Panc1 (cell line): ENCODE data around the gene LIN9. TPM values are rescaled to one million over a fixed set of nuclear protein-coding genes. Genes with fewer than 3 reads are reported as not detected.

ENCODE experiments used
- ATAC-seq: fragments of 200-7000 bp; cut with Tn5 transposase; 2 replicates; pipeline ENCODE4 v1.9.1; 2020; ENCODE audit warnings: mild to moderate bottlenecking, moderate library complexity
- BruUV-seq: library from RNA; stranded (reverse); fragments of 400-500 nt; replicated peaks from 2 replicates; lab custom pipeline; 2021; lab: Mats Ljungman, UMichigan
- CTCF ChIA-PET: fragments of 300-600 bp; sonication (Branson Sonifier 250); formaldehyde crosslinking; loops from one replicate; lab custom pipeline; 2022; ENCODE audit warnings: antibody characterized with exemption; lab: Charles Lee
- POLR2A ChIA-PET: fragments of 300-600 bp; sonication (Branson Sonifier 250); formaldehyde crosslinking; loops from one replicate; lab custom pipeline; 2022; ENCODE audit warnings: antibody characterized with exemption; lab: Charles Lee
- DNase-seq: peaks from one replicate; pipeline ENCODE4 v3.0.0-alpha.2; 2010; ENCODE audit warnings: low read depth, low spot score
- H3K27ac ChIP-seq: 2 replicates; pipeline ENCODE4 v1.5.1; 2011; ENCODE audit warnings: mild to moderate bottlenecking, low read length, inconsistent platforms
- H3K27me3 ChIP-seq: fragments of 200-500 bp; sonication (Bioruptor generic); 2 replicates; pipeline ENCODE4 v1.6.0; 2014; ENCODE audit warnings: low read length, inconsistent platforms; ENCODE audit not compliant: control insufficient read depth, insufficient read depth
- H3K36me3 ChIP-seq: fragments of 200-500 bp; sonication (Bioruptor generic); 2 replicates; pipeline ENCODE4 v1.5.1; 2014; ENCODE audit warnings: inconsistent platforms, mild to moderate bottlenecking, low read length, moderate library complexity; ENCODE audit not compliant: control insufficient read depth, insufficient read depth
- H3K4me1 ChIP-seq: 2 replicates; pipeline ENCODE4 v1.5.1; 2011; ENCODE audit warnings: inconsistent platforms, mild to moderate bottlenecking, low read length, moderate library complexity; ENCODE audit not compliant: control insufficient read depth, insufficient read depth
- H3K4me3 ChIP-seq, 2 experiments: 2 replicates each; pipeline ENCODE4 v1.5.1; 2011 to 2012; ENCODE audit warnings: low read depth in 2 of 2, low read length in 2 of 2, mild to moderate bottlenecking in 2 of 2, inconsistent platforms in 1 of 2, moderate library complexity in 1 of 2
- H3K9me3 ChIP-seq: fragments of 200-500 bp; sonication (Bioruptor generic); 2 replicates; pipeline ENCODE4 v1.5.1; 2014; ENCODE audit warnings: low read depth, mild to moderate bottlenecking, inconsistent platforms, low read length, moderate library complexity; ENCODE audit not compliant: control insufficient read depth, insufficient read depth
- POLR2AphosphoS5 ChIP-seq: IDR thresholded peaks from 2 replicates; pipeline ENCODE4 v1.6.1; 2012; ENCODE audit warnings: mild to moderate bottlenecking, low read depth, low read length, moderate library complexity
- SIN3A ChIP-seq: IDR thresholded peaks from 2 replicates; pipeline ENCODE4 v1.6.1; 2012; ENCODE audit warnings: low read depth, mild to moderate bottlenecking, low read length, moderate library complexity, borderline replicate concordance; ENCODE audit not compliant: insufficient read depth
- TCF7L2 ChIP-seq: IDR thresholded peaks from 2 replicates; pipeline ENCODE4 v1.6.1; 2011; ENCODE audit warnings: mild to moderate bottlenecking, low read depth, low read length, inconsistent platforms
- in situ Hi-C: cut with HindIII; loops from 2 replicates; pipeline ENCODE4 v1.10.0; 2016; ENCODE audit warnings: low sequenced_read_pairs, low pct_unique_long_range_greater_than_20kb
- intact Hi-C: fragments of 100-400 bp; cut with micrococcal nuclease; formaldehyde crosslinking; loops from one replicate; pipeline ENCODE4 v1.10.0; 2022; ENCODE audit not compliant: unreplicated experiment
- total RNA-seq: library from RNA; stranded (reverse); gene quantifications from one replicate; pipeline ENCODE4 v1.2.1, GENCODE V29; 2021; ENCODE audit not compliant: unreplicated experiment
- TF ChIP-seq, protein P1 (sequence below): fragments of 450-650 bp; IDR thresholded peaks from 2 replicates; pipeline ENCODE4 v1.5.1; 2017; ENCODE audit warnings: mild to moderate bottlenecking
- TF ChIP-seq, protein P2 (sequence below), 2 experiments: IDR thresholded peaks; 2 replicates each; pipeline ENCODE4 v1.6.1; 2011 to 2012; ENCODE audit warnings: low read depth in 2 of 2, control low read depth in 1 of 2, low read length in 1 of 2, mild to moderate bottlenecking in 1 of 2, moderate library complexity in 1 of 2; ENCODE audit not compliant: insufficient read depth in 1 of 2

Gene LIN9
- total RNA-seq, 1 experiment from 2014 or later: 11.4 TPM

DNA sequence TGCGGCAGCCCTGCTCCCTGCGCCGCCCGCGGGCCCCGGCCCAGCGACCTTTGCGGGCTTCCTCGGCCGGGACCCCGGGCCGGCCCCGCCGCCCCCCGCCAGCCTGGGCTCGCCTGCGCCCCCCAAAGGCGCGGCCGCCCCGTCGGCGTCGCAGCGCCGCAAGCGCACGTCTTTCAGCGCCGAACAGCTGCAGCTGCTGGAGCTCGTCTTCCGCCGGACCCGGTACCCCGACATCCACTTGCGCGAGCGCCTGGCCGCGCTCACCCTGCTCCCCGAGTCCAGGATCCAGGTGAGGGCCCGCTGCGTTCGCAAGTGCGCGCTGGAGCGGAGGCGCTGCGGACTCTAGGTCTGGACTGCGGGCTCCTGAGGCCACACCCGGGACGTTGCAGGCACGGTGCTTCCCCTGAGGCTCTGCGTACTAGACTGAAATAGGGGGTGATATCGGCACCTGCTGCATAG is 85.1 kb downstream of the LIN9 start:
- ATAC-seq (peak; percentile 85), DNase-seq (no peak)
- H3K36me3 ChIP-seq: no peaks in the 10 kb centered on the region
- peak overlapping the region; percentile 45 to 56 for H3K4me3 ChIP-seq
- no peaks in the 10 kb centered on the region for H3K9me3 ChIP-seq
- no peaks in the 10 kb centered on the region for H3K4me1 ChIP-seq
- no peak overlapping the region for H3K27ac ChIP-seq
- in situ Hi-C loops (no loop called here), intact Hi-C loops (no loop called here)
- no peaks in the 10 kb centered on the region for H3K27me3 ChIP-seq
- POLR2A ChIA-PET: interaction anchor here (0.6 kb wide), 1 partner anchor 1867 kb away, joined by 3 read pairs; no protein-coding TSS in a partner anchor
- CTCF ChIA-PET: no interaction called here
- BruUV-seq: no TSS peak
- TF ChIP-seq, protein P1, sequence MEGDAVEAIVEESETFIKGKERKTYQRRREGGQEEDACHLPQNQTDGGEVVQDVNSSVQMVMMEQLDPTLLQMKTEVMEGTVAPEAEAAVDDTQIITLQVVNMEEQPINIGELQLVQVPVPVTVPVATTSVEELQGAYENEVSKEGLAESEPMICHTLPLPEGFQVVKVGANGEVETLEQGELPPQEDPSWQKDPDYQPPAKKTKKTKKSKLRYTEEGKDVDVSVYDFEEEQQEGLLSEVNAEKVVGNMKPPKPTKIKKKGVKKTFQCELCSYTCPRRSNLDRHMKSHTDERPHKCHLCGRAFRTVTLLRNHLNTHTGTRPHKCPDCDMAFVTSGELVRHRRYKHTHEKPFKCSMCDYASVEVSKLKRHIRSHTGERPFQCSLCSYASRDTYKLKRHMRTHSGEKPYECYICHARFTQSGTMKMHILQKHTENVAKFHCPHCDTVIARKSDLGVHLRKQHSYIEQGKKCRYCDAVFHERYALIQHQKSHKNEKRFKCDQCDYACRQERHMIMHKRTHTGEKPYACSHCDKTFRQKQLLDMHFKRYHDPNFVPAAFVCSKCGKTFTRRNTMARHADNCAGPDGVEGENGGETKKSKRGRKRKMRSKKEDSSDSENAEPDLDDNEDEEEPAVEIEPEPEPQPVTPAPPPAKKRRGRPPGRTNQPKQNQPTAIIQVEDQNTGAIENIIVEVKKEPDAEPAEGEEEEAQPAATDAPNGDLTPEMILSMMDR: peak; percentile 73
- TF ChIP-seq POLR2AphosphoS5: no peak
- TF ChIP-seq SIN3A: no peak
- peak; percentile 29; the same call in 1 of the 2 replicates for TF ChIP-seq TCF7L2

DNA sequence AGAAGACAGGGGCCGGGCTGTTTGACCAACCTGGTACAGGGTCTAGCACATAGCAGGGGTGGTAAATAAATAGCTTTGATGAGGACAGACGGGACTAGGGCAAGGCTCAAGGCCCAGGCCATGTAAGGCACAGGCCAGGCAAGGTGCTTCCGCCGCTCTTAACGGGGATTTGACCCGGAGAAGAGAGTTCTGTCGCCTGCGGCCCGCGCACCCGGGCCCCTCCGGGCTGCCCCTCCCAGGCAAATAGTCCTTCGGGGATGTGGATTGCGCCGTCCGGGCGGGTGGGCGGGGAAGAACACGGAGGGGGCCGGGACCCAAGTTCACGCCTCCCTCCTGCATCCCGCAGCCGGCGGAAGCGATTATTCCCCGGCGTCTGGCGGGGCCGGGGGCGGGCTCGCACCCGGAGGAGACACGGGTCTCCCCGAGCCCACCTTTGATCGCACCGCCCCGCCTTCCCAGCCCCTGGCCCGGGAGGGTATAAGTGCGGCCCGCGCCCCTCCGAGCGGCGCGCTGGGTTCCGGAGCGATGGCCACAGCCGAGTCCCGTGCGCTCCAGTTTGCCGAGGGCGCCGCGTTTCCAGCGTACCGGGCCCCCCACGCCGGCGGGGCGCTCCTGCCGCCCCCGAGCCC is 85.7 kb downstream of the LIN9 start, which contains the start of gene MIXL1:
TSS of gene MIXL1 (plus strand) at position 508 of the 629 bp plus-strand sequence. CDS start at position 526, 18 bp downstream.
- intact Hi-C loops (no loop called here), in situ Hi-C loops (no loop called here)
- no peaks in the 10 kb centered on the region for H3K4me1 ChIP-seq
- no TSS peak for BruUV-seq
- CTCF ChIA-PET: interaction anchor here (0.5 kb wide), 1 partner anchor 74 kb away, joined by 3 read pairs; no protein-coding TSS in a partner anchor
- ATAC-seq: peak; percentile 73
- H3K36me3 ChIP-seq: no peaks in the 10 kb centered on the region
- peak within 1 kb of the TSS; percentile 45 to 56 for H3K4me3 ChIP-seq
- POLR2A ChIA-PET: no interaction called here
- no peak within 1 kb of the TSS for H3K27ac ChIP-seq
- DNase-seq: no peak
- TF ChIP-seq, protein P1: no peak
- TF ChIP-seq TCF7L2 (peak; percentile 77), POLR2AphosphoS5 (no peak), SIN3A (no peak)
- TF ChIP-seq, protein P2, sequence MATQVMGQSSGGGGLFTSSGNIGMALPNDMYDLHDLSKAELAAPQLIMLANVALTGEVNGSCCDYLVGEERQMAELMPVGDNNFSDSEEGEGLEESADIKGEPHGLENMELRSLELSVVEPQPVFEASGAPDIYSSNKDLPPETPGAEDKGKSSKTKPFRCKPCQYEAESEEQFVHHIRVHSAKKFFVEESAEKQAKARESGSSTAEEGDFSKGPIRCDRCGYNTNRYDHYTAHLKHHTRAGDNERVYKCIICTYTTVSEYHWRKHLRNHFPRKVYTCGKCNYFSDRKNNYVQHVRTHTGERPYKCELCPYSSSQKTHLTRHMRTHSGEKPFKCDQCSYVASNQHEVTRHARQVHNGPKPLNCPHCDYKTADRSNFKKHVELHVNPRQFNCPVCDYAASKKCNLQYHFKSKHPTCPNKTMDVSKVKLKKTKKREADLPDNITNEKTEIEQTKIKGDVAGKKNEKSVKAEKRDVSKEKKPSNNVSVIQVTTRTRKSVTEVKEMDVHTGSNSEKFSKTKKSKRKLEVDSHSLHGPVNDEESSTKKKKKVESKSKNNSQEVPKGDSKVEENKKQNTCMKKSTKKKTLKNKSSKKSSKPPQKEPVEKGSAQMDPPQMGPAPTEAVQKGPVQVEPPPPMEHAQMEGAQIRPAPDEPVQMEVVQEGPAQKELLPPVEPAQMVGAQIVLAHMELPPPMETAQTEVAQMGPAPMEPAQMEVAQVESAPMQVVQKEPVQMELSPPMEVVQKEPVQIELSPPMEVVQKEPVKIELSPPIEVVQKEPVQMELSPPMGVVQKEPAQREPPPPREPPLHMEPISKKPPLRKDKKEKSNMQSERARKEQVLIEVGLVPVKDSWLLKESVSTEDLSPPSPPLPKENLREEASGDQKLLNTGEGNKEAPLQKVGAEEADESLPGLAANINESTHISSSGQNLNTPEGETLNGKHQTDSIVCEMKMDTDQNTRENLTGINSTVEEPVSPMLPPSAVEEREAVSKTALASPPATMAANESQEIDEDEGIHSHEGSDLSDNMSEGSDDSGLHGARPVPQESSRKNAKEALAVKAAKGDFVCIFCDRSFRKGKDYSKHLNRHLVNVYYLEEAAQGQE (IDR thresholded peaks at IDR 0.05; ENCODE audit: insufficient read depth in 1 of 2, low read depth in 2 of 2, low read length in 1 of 2): no peak
- H3K9me3 ChIP-seq: no peaks in the 10 kb centered on the region
- H3K27me3 ChIP-seq: no peaks in the 10 kb centered on the region
